Astrocyte of the spinal cord (primary cell): ENCODE data around the gene MVK.

Source experiments
- DNase-seq: peaks from one replicate; pipeline ENCODE4 v3.0.0; 2011; ENCODE audit warnings: low read depth, low spot score
- H3K4me3 ChIP-seq: 2 replicates; pipeline ENCODE4 v1.5.1; 2011; ENCODE audit warnings: low read depth, mild to moderate bottlenecking, low read length, moderate library complexity
- CTCF ChIP-seq: IDR thresholded peaks from 2 replicates; pipeline ENCODE4 v1.5.1; 2012; ENCODE audit warnings: low read depth, mild to moderate bottlenecking, low read length, inconsistent platforms
- in situ Hi-C: cut with HindIII; loops from 2 replicates; pipeline ENCODE4 v1.10.0; 2017; ENCODE audit warnings: low sequenced_read_pairs

The MVK gene

GRCh38 chr12:109550281-109550680, 23.3 kb upstream of the MVK start:
- no peak for TF ChIP-seq CTCF
- no peak overlapping the region for H3K4me3 ChIP-seq
- DNase-seq = no peak
- in situ Hi-C loops = no loop called here

- in situ Hi-C loops = no loop called here
- no peak for TF ChIP-seq CTCF
- no peak overlapping the region for H3K4me3 ChIP-seq
- no peak for DNase-seq
These were observed 22.5 kb upstream of the MVK start for GRCh38 chr12:109551108-109551507.

- DNase-seq = no peak
- no peak overlapping the region for H3K4me3 ChIP-seq
- in situ Hi-C loops = no loop called here
- no peak for TF ChIP-seq CTCF
These were observed 20.6 kb upstream of the MVK start for GRCh38 chr12:109552971-109553370.

GRCh38 chr12:109553483-109553882, 20.1 kb upstream of the MVK start:
- no peak for TF ChIP-seq CTCF
- no peak for DNase-seq
- in situ Hi-C loops = no loop called here
- H3K4me3 ChIP-seq = no peak overlapping the region

- TF ChIP-seq CTCF = no peak
- H3K4me3 ChIP-seq = no peak overlapping the region
- DNase-seq = no peak
- in situ Hi-C loops = no loop called here
These were observed 19.6 kb upstream of the MVK start for GRCh38 chr12:109553906-109554500.

- in situ Hi-C loops = no loop called here
These were observed 18.8 kb upstream of the MVK start for GRCh38 chr12:109554761-109555160.

More at GRCh38 chr12:109554761-109555160, 18.8 kb upstream of the MVK start:
- no peak for TF ChIP-seq CTCF
- no peak for DNase-seq
- H3K4me3 ChIP-seq = no peak overlapping the region
